Measurements from ENCODE around the gene RNASEH2A. TPM values are rescaled to one million over a fixed set of nuclear protein-coding genes. Genes with fewer than 3 reads are reported as not detected.

RNASEH2A gene
- total RNA-seq, 3 donors from 2014 or later, result 5.2 to 8.8 (median 8.5) TPM

DNA sequence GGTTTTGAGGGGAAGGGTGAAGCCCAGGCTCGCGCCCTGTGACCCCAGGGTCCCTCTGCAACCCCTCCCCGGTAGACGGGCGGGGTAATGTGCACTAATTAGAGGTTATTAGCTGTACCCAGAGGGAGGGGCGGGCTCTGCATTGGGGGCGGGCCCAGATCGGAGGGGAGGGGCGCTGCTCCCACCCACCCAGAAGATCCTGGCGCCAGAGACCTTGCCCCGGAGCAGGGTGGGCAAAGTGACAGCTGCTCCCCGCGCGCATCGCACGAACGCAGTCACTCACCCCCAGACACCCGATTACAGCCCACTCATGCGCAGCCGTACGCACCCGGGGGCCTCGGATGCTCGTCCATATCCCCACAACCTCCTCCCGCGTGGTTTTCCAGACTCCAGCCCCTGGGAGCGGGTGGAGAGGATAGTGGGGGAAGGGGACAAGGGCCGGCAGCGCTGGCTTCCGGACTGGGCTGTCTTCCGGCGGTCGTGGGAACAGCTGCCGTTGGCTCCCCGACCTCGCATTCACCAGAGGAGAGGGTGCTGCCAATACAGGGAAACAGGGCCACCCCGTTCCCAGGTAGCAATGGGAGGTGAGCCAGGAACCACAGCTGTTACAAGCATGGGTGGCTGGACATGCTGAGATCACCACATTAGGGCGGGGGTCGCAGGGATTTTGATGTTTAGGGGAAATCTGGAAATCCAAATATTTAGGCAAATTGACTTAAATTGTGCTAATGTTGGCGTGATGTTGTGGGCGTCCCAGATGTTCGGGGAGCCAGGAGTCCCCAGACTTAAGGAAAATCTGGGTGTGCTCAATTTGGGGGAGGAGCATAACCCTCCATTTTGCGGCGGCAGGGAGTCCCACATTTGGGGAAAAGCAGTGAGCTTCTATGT, 28.1 kb upstream of the RNASEH2A start:
- H3K4me1 ChIP-seq, result peaks cover 0 to 8% of the 10 kb centered on the region in 2 donors
- intact Hi-C loops (cut with DNase I; ENCODE audit: low total_unique reads), result no loop called here
- peak overlapping the region; percentile 54 to 80 (median 73) for H3K4me3 ChIP-seq
- TF ChIP-seq, protein P1, sequence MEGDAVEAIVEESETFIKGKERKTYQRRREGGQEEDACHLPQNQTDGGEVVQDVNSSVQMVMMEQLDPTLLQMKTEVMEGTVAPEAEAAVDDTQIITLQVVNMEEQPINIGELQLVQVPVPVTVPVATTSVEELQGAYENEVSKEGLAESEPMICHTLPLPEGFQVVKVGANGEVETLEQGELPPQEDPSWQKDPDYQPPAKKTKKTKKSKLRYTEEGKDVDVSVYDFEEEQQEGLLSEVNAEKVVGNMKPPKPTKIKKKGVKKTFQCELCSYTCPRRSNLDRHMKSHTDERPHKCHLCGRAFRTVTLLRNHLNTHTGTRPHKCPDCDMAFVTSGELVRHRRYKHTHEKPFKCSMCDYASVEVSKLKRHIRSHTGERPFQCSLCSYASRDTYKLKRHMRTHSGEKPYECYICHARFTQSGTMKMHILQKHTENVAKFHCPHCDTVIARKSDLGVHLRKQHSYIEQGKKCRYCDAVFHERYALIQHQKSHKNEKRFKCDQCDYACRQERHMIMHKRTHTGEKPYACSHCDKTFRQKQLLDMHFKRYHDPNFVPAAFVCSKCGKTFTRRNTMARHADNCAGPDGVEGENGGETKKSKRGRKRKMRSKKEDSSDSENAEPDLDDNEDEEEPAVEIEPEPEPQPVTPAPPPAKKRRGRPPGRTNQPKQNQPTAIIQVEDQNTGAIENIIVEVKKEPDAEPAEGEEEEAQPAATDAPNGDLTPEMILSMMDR (IDR thresholded peaks at IDR 0.05), result peak in 1 of 3 donors; percentile 11
- TF ChIP-seq POLR2AphosphoS5 (IDR thresholded peaks at IDR 0.05) (peak; percentile 58 to 73 (median 65)), POLR2A (IDR thresholded peaks at IDR 0.05) (no peak)
- no peaks in the 10 kb centered on the region for H3K9me3 ChIP-seq
- H3K27ac ChIP-seq, result peak overlapping the region; percentile 97 to 98
- H3K27me3 ChIP-seq, result no peaks in the 10 kb centered on the region
- H3K36me3 ChIP-seq, result no peaks in the 10 kb centered on the region
- peak; percentile 85 to 86 for DNase-seq (ENCODE audit: low spot score in 2 of 2)

DNA sequence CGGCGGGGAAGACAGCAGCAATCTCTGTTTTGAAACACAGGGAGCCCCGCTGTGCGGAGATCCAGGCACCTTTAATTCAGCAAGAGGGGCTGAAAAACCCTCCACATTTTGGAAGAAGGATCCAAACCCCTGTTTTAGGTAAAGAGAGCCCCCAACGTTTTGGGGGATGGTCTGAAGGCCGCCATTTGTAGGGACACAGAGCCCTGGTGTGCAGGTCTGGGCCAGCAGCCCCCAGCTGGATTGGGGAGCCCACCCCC, 27.6 kb upstream of the RNASEH2A start:
- Histone ChIP-seq H3K36me3 (no peaks in the 10 kb centered on the region), H3K27me3 (no peaks in the 10 kb centered on the region), H3K27ac (peak overlapping the region; percentile 97 to 98), H3K9me3 (no peaks in the 10 kb centered on the region), H3K4me1 (peaks cover 5 to 14% of the 10 kb centered on the region in 2 donors), H3K4me3 (peak overlapping the region; percentile 54 to 80 (median 73))
- no peak for TF ChIP-seq POLR2AphosphoS5 (IDR thresholded peaks at IDR 0.05)
- TF ChIP-seq POLR2A (IDR thresholded peaks at IDR 0.05), result no peak
- TF ChIP-seq, protein P1 (IDR thresholded peaks at IDR 0.05), result no peak
- no peak for DNase-seq (ENCODE audit: low spot score in 2 of 2)
- intact Hi-C loops (cut with DNase I; ENCODE audit: low total_unique reads), result no loop called here

DNA sequence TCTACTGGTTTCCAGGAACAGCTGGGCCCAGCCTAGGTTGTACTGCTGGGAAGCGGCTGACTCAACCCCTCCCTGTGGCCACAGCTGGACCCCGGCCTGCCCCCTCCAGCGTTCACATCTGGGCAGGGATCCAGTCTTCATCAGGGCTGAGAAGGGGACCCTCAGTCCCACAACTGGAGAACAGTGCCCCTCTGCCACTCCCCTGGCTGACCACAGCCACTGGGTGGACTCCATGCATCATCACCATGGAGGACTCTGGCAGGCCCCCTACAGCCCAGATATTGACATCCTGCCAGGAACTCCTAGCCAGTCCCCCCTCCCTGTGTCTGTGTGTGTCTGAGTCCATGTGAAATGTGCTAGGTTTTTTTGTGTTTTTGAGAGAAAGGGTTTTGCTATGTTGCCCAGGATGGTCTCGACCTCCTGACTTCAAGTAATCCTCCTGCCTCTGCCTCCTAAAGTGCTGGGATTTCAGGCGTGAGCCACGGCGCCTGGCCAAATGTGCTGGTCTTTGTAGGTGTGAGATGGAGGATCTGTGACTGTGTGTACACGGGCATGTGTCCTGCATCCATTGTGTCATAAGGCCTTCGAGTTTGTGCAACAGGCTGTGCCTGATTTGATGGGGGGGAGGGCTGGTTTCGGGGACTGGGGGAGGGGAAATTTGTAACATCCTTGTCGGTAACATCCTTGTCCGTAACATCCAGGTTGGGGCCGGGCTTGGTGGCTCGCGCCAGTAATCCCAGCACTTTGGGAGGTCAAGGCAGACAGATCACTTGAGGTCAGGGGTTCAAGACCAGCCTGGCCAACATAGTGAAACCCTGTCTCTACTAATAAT, 27.0 kb upstream of the RNASEH2A start:
- Histone ChIP-seq H3K4me1 (peaks cover 11 to 18% of the 10 kb centered on the region in 2 donors), H3K9me3 (no peaks in the 10 kb centered on the region), H3K4me3 (peak overlapping the region; percentile 54 to 80 (median 73)), H3K27me3 (no peaks in the 10 kb centered on the region), H3K27ac (peak overlapping the region; percentile 97 to 98), H3K36me3 (no peaks in the 10 kb centered on the region)
- TF ChIP-seq POLR2AphosphoS5 (IDR thresholded peaks at IDR 0.05) (peak in 2 of 3 donors; percentile 27 to 90), POLR2A (IDR thresholded peaks at IDR 0.05) (no peak)
- intact Hi-C loops (cut with DNase I; ENCODE audit: low total_unique reads), result no loop called here
- no peak for DNase-seq (ENCODE audit: low spot score in 2 of 2)

DNA sequence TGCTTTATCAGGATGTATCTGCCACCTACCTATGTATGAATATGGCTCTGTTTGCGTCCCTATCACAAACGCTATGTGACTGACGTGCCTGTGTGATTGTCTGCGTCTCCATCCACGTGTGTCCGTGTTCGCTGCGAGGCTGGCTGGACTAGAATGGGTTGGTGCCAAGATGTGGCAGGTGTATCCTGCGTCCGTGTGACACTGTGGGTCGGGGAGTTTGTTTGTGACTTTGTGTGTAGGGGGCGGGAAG, 24.3 kb upstream of the RNASEH2A start:
- no peak for DNase-seq (ENCODE audit: low spot score in 2 of 2)
- TF ChIP-seq POLR2AphosphoS5 (IDR thresholded peaks at IDR 0.05) (no peak), POLR2A (IDR thresholded peaks at IDR 0.05) (no peak)
- TF ChIP-seq, protein P1 (IDR thresholded peaks at IDR 0.05), result no peak
- H3K27ac ChIP-seq, result peak overlapping the region; percentile 98 to 100
- no peaks in the 10 kb centered on the region for H3K36me3 ChIP-seq
- H3K9me3 ChIP-seq, result no peaks in the 10 kb centered on the region
- H3K4me1 ChIP-seq, result peaks cover 18 to 25% of the 10 kb centered on the region in 2 donors
- intact Hi-C loops (cut with DNase I; ENCODE audit: low total_unique reads), result no loop called here
- no peaks in the 10 kb centered on the region for H3K27me3 ChIP-seq
- H3K4me3 ChIP-seq, result peak overlapping the region; percentile 45 to 65 (median 61)

DNA sequence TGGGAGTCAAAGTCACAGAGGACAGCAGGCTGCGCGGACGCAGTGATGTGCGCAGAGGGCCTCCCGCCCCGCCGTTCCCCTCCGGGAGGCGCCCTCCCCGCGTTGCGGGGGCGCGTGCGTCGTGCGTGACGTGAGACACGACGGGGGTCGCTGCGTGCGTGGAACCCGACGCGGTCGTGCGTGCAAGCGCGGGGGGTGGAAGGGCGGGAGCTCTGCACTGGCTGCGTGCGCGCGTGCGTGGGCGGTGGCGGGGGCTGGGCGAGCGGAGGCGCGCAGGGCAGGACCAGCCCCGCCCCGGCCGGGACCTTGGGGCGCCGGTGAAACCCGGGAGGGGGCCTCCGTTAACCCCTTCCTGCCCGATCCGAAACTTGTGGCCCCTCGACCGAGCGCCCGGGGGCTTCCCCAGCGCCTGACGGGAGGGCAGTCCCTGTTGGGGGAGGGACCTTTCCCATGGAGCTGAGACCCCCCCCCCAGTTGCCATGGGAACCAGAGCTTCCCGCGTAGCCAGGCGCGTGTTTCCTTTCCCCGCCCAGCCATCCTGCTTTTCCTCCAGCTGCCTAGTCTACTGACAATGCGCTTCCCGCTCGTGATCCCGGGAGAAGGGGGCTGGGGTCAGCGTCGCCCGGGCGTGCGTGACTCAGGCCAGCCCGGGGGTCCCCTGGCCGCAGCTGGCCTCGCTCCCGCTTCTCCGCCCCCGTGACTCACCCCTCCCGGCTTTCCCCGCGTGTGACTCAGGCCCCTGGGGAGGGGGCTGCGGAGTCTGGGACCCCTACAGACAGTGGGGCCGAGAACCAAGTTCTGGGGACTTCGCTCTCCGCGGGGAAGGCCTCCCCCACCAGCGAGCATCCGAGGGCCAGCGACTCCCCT, 23.7 kb upstream of the RNASEH2A start:
- H3K36me3 ChIP-seq, result no peaks in the 10 kb centered on the region
- peak; percentile 79 to 80 for DNase-seq (ENCODE audit: low spot score in 2 of 2)
- no peaks in the 10 kb centered on the region for H3K9me3 ChIP-seq
- peak overlapping the region; percentile 45 to 65 (median 61) for H3K4me3 ChIP-seq
- peaks cover 18 to 26% of the 10 kb centered on the region in 2 donors for H3K4me1 ChIP-seq
- intact Hi-C loops (cut with DNase I; ENCODE audit: low total_unique reads), result no loop called here
- H3K27me3 ChIP-seq, result no peaks in the 10 kb centered on the region
- H3K27ac ChIP-seq, result peak overlapping the region; percentile 98 to 100
- TF ChIP-seq POLR2A (IDR thresholded peaks at IDR 0.05) (no peak), POLR2AphosphoS5 (IDR thresholded peaks at IDR 0.05) (peak; percentile 71 to 89 (median 75))
- TF ChIP-seq, protein P1 (IDR thresholded peaks at IDR 0.05), result peak in 1 of 3 donors; percentile 6
